ENCODE measurements around the gene ANKRD33B. TPM values are rescaled to one million over a fixed set of nuclear protein-coding genes. Genes with fewer than 3 reads are reported as not detected.

ANKRD33B gene
- polyA plus RNA-seq, 1 donor (not counting 4 experiments of a cell fraction or from before 2014, with no cell fraction given) = 1.9 TPM

GRCh38 chr5:10515492-10515891 lies 48.4 kb upstream of the ANKRD33B start:
- H3K4me2 ChIP-seq (ENCODE audit: control insufficient read depth, extremely low read depth, insufficient read depth, low read depth, low read length) = no peak overlapping the region
- no peak for TF ChIP-seq EZH2 (IDR thresholded peaks at IDR 0.05; ENCODE audit: low read length)
- no peak overlapping the region for H2AFZ ChIP-seq (ENCODE audit: control insufficient read depth, low read length)
- no peak overlapping the region for H3K9ac ChIP-seq (ENCODE audit: control insufficient read depth, extremely low read depth, insufficient read depth, low read length)
- no peaks in the 10 kb centered on the region for H3K4me1 ChIP-seq (ENCODE audit: control insufficient read depth, extremely low read depth, insufficient read depth, low read length)
- no peak for DNase-seq (ENCODE audit: low read depth, low spot score)
- no peaks in the 10 kb centered on the region for H3K79me2 ChIP-seq (ENCODE audit: control insufficient read depth, insufficient read depth, low read length)
- no peaks in the 10 kb centered on the region for H3K9me3 ChIP-seq (ENCODE audit: control insufficient read depth, low read depth, low read length)
- no peak overlapping the region for H3K4me3 ChIP-seq (ENCODE audit: control insufficient read depth in 2 of 3, extremely low read depth in 1 of 3, insufficient read depth in 2 of 3, low read depth in 1 of 3, low read length in 3 of 3)
- H4K20me1 ChIP-seq (ENCODE audit: control insufficient read depth, extremely low read depth, insufficient read depth, low read length) = no peaks in the 10 kb centered on the region
- FAIRE-seq = no peak
- H3K9me1 ChIP-seq (ENCODE audit: control insufficient read depth, extremely low read depth, insufficient read depth, low read length) = no peaks in the 10 kb centered on the region
- dilution Hi-C loops (cut with MboI; ENCODE audit: extremely low pct_ligation_motif_present, low sequenced_read_pairs) = no loop called here
- no peaks in the 10 kb centered on the region for H3K27me3 ChIP-seq (ENCODE audit: control insufficient read depth, extremely low read depth, insufficient read depth, low read length)
- H3K36me3 ChIP-seq (ENCODE audit: control insufficient read depth in 2 of 2, extremely low read depth in 1 of 2, insufficient read depth in 2 of 2, low read length in 2 of 2) = no peaks in the 10 kb centered on the region
- H3K27ac ChIP-seq (ENCODE audit: control insufficient read depth, insufficient read depth, low read length) = no peak overlapping the region

- no peak overlapping the region for H3K4me3 ChIP-seq (ENCODE audit: control insufficient read depth in 2 of 3, extremely low read depth in 1 of 3, insufficient read depth in 2 of 3, low read depth in 1 of 3, low read length in 3 of 3)
- H4K20me1 ChIP-seq (ENCODE audit: control insufficient read depth, extremely low read depth, insufficient read depth, low read length) = no peaks in the 10 kb centered on the region
- H2AFZ ChIP-seq (ENCODE audit: control insufficient read depth, low read length) = no peak overlapping the region
- TF ChIP-seq EZH2 (IDR thresholded peaks at IDR 0.05; ENCODE audit: low read length) (no peak), CTCF (optimal IDR thresholded peaks at IDR 0.05 in 1 of 3, IDR thresholded peaks at IDR 0.05 in 1 of 3, conservative IDR thresholded peaks at IDR 0.05 in 1 of 3; ENCODE audit: extremely low read depth in 1 of 3, insufficient read depth in 2 of 3, low read length in 3 of 3) (no peak)
- H3K9me3 ChIP-seq (ENCODE audit: control insufficient read depth, low read depth, low read length) = peaks cover 3% of the 10 kb centered on the region
- dilution Hi-C loops (cut with MboI; ENCODE audit: extremely low pct_ligation_motif_present, low sequenced_read_pairs) = no loop called here
- no peak overlapping the region for H3K27ac ChIP-seq (ENCODE audit: control insufficient read depth, insufficient read depth, low read length)
- no peaks in the 10 kb centered on the region for H3K4me1 ChIP-seq (ENCODE audit: control insufficient read depth, extremely low read depth, insufficient read depth, low read length)
- no peaks in the 10 kb centered on the region for H3K9me1 ChIP-seq (ENCODE audit: control insufficient read depth, extremely low read depth, insufficient read depth, low read length)
- no peak overlapping the region for H3K9ac ChIP-seq (ENCODE audit: control insufficient read depth, extremely low read depth, insufficient read depth, low read length)
- H3K4me2 ChIP-seq (ENCODE audit: control insufficient read depth, extremely low read depth, insufficient read depth, low read depth, low read length) = no peak overlapping the region
- no peaks in the 10 kb centered on the region for H3K27me3 ChIP-seq (ENCODE audit: control insufficient read depth, extremely low read depth, insufficient read depth, low read length)
- FAIRE-seq (no peak), DNase-seq (ENCODE audit: low read depth, low spot score) (no peak)
- H3K36me3 ChIP-seq (ENCODE audit: control insufficient read depth in 2 of 2, extremely low read depth in 1 of 2, insufficient read depth in 2 of 2, low read length in 2 of 2) = no peaks in the 10 kb centered on the region
- no peaks in the 10 kb centered on the region for H3K79me2 ChIP-seq (ENCODE audit: control insufficient read depth, insufficient read depth, low read length)
Observed at GRCh38 chr5:10518347-10518746, 45.5 kb upstream of the ANKRD33B start.

GRCh38 chr5:10519729-10520128 lies 44.1 kb upstream of the ANKRD33B start:
- Histone ChIP-seq H3K4me3 (ENCODE audit: control insufficient read depth in 2 of 3, extremely low read depth in 1 of 3, insufficient read depth in 2 of 3, low read depth in 1 of 3, low read length in 3 of 3) (no peak overlapping the region), H3K4me1 (ENCODE audit: control insufficient read depth, extremely low read depth, insufficient read depth, low read length) (no peaks in the 10 kb centered on the region), H3K36me3 (ENCODE audit: control insufficient read depth in 2 of 2, extremely low read depth in 1 of 2, insufficient read depth in 2 of 2, low read length in 2 of 2) (no peaks in the 10 kb centered on the region), H3K27me3 (ENCODE audit: control insufficient read depth, extremely low read depth, insufficient read depth, low read length) (no peaks in the 10 kb centered on the region), H2AFZ (ENCODE audit: control insufficient read depth, low read length) (no peak overlapping the region), H3K27ac (ENCODE audit: control insufficient read depth, insufficient read depth, low read length) (no peak overlapping the region), H3K4me2 (ENCODE audit: control insufficient read depth, extremely low read depth, insufficient read depth, low read depth, low read length) (no peak overlapping the region), H3K79me2 (ENCODE audit: control insufficient read depth, insufficient read depth, low read length) (no peaks in the 10 kb centered on the region), H4K20me1 (ENCODE audit: control insufficient read depth, extremely low read depth, insufficient read depth, low read length) (no peaks in the 10 kb centered on the region), H3K9ac (ENCODE audit: control insufficient read depth, extremely low read depth, insufficient read depth, low read length) (no peak overlapping the region), H3K9me3 (ENCODE audit: control insufficient read depth, low read depth, low read length) (peaks cover 3% of the 10 kb centered on the region), H3K9me1 (ENCODE audit: control insufficient read depth, extremely low read depth, insufficient read depth, low read length) (no peaks in the 10 kb centered on the region)
- DNase-seq (ENCODE audit: low read depth, low spot score) (no peak), FAIRE-seq (no peak)
- no peak for TF ChIP-seq CTCF (optimal IDR thresholded peaks at IDR 0.05 in 1 of 3, IDR thresholded peaks at IDR 0.05 in 1 of 3, conservative IDR thresholded peaks at IDR 0.05 in 1 of 3; ENCODE audit: extremely low read depth in 1 of 3, insufficient read depth in 2 of 3, low read length in 3 of 3)
- TF ChIP-seq EZH2 (IDR thresholded peaks at IDR 0.05; ENCODE audit: low read length) = no peak
- dilution Hi-C loops (cut with MboI; ENCODE audit: extremely low pct_ligation_motif_present, low sequenced_read_pairs) = no loop called here

All from keratinocyte (primary cell).